ENCODE measurements around the gene GET4.

- TF ChIP-seq CTCF (IDR thresholded peaks at IDR 0.05 in 4 of 5, conservative IDR thresholded peaks at IDR 0.05 in 1 of 5) (no peak), POLR2A (IDR thresholded peaks at IDR 0.05) (no peak)
Observed at GRCh38 chr7:919924-920341, 43.6 kb downstream of the GET4 start.
